GM12873 (cell line): ENCODE measurements around the gene FBXL19.

Source experiments
- CTCF ChIP-seq: IDR thresholded peaks from 2 replicates; pipeline ENCODE4 v1.5.1; 2012; ENCODE audit warnings: low read depth, mild to moderate bottlenecking, moderate library complexity, low read length, control low read depth; ENCODE audit not compliant: insufficient read depth; ENCODE audit errors: missing control alignments

The FBXL19 gene

GRCh38 chr16:30899794-30900193 is 23.6 kb upstream of the FBXL19 start:
- no peak for TF ChIP-seq CTCF

- TF ChIP-seq CTCF = no peak
Observed at GRCh38 chr16:30900588-30900987, 22.8 kb upstream of the FBXL19 start.

- TF ChIP-seq CTCF = no peak
Observed at GRCh38 chr16:30901201-30902028, 22.0 kb upstream of the FBXL19 start.

- TF ChIP-seq CTCF = peak; percentile 49
Observed at GRCh38 chr16:30902029-30902972, 21.1 kb upstream of the FBXL19 start.

GRCh38 chr16:30903002-30903401 is 20.4 kb upstream of the FBXL19 start:
- TF ChIP-seq CTCF = no peak

GRCh38 chr16:30903596-30903995 is 19.8 kb upstream of the FBXL19 start:
- TF ChIP-seq CTCF = no peak

- TF ChIP-seq CTCF = no peak
Observed at GRCh38 chr16:30904114-30904780, 19.1 kb upstream of the FBXL19 start.
